HEK293 (cell line): ENCODE data around the gene TUBGCP3.

Source experiments
- GLIS2 ChIP-seq: fragments of 450-650 bp; formaldehyde crosslinking; IDR thresholded peaks from 2 replicates; pipeline ENCODE4 v1.5.1; 2016; ENCODE audit warnings: missing biosample characterization, missing genetic modification characterization
- IKZF3 ChIP-seq: fragments of 450-650 bp; IDR thresholded peaks from 2 replicates; pipeline ENCODE4 v1.5.0; 2018; ENCODE audit warnings: missing biosample characterization, mild to moderate bottlenecking, missing genetic modification characterization, moderate library complexity
- KLF16 ChIP-seq: fragments of 450-650 bp; formaldehyde crosslinking; IDR thresholded peaks from 2 replicates; pipeline ENCODE4 v1.5.1; 2017; ENCODE audit warnings: missing biosample characterization, missing genetic modification characterization
- OSR2 ChIP-seq: fragments of 450-650 bp; formaldehyde crosslinking; IDR thresholded peaks from 2 replicates; pipeline ENCODE4 v1.5.1; 2016; ENCODE audit warnings: missing biosample characterization, missing genetic modification characterization
- TRIM28 ChIP-seq: IDR thresholded peaks from 2 replicates; pipeline ENCODE4 v1.6.1; 2011; ENCODE audit warnings: low read length, control low read depth, borderline replicate concordance
- YY2 ChIP-seq: fragments of 450-650 bp; formaldehyde crosslinking; IDR thresholded peaks from 2 replicates; pipeline ENCODE4 v1.5.1; 2016; ENCODE audit warnings: missing biosample characterization, missing genetic modification characterization
- ZBTB1 ChIP-seq: fragments of 450-650 bp; formaldehyde crosslinking; IDR thresholded peaks from 2 replicates; pipeline ENCODE4 v1.5.1; 2016; ENCODE audit warnings: missing biosample characterization, missing genetic modification characterization
- ZBTB20 ChIP-seq: fragments of 450-650 bp; formaldehyde crosslinking; IDR thresholded peaks from 2 replicates; pipeline ENCODE4 v1.5.1; 2016; ENCODE audit warnings: missing biosample characterization, missing genetic modification characterization
- ZBTB26 ChIP-seq: fragments of 450-650 bp; formaldehyde crosslinking; optimal IDR thresholded peaks from 2 replicates; pipeline ENCODE3; 2016; ENCODE audit warnings: missing biosample characterization, mild to moderate bottlenecking, missing genetic modification characterization
- ZBTB48 ChIP-seq: fragments of 450-650 bp; formaldehyde crosslinking; IDR thresholded peaks from 2 replicates; pipeline ENCODE4 v1.5.1; 2016; ENCODE audit warnings: missing biosample characterization, missing genetic modification characterization
- ZEB2 ChIP-seq: fragments of 450-650 bp; formaldehyde crosslinking; IDR thresholded peaks from 2 replicates; pipeline ENCODE4 v1.5.1; 2016; ENCODE audit warnings: missing biosample characterization, missing genetic modification characterization
- ZFP37 ChIP-seq: fragments of 450-650 bp; formaldehyde crosslinking; IDR thresholded peaks from 2 replicates; pipeline ENCODE4 v1.5.1; 2016; ENCODE audit warnings: missing biosample characterization, missing genetic modification characterization
- ZFP41 ChIP-seq: fragments of 450-650 bp; formaldehyde crosslinking; IDR thresholded peaks from 2 replicates; pipeline ENCODE4 v1.5.1; 2016; ENCODE audit warnings: missing biosample characterization, missing genetic modification characterization, borderline replicate concordance
- ZNF114 ChIP-seq: fragments of 450-650 bp; formaldehyde crosslinking; IDR thresholded peaks from 2 replicates; pipeline ENCODE4 v1.5.0; 2017; ENCODE audit warnings: missing biosample characterization, missing genetic modification characterization
- ZNF155 ChIP-seq: fragments of 450-650 bp; formaldehyde crosslinking; IDR thresholded peaks from 2 replicates; pipeline ENCODE4 v1.5.1; 2016; ENCODE audit warnings: missing biosample characterization, missing genetic modification characterization
- ZNF221 ChIP-seq: fragments of 450-650 bp; formaldehyde crosslinking; IDR thresholded peaks from 2 replicates; pipeline ENCODE4 v1.5.1; 2017; ENCODE audit warnings: missing biosample characterization, missing genetic modification characterization, borderline replicate concordance
- ZNF223 ChIP-seq: fragments of 450-650 bp; formaldehyde crosslinking; IDR thresholded peaks from 2 replicates; pipeline ENCODE4 v1.5.1; 2016; ENCODE audit warnings: missing biosample characterization, missing genetic modification characterization
- ZNF24 ChIP-seq: fragments of 450-650 bp; formaldehyde crosslinking; IDR thresholded peaks from 2 replicates; pipeline ENCODE4 v1.5.1; 2016; ENCODE audit warnings: missing biosample characterization, missing genetic modification characterization
- ZNF280D ChIP-seq: fragments of 450-650 bp; formaldehyde crosslinking; IDR thresholded peaks from 2 replicates; pipeline ENCODE4 v1.5.1; 2016; ENCODE audit warnings: missing biosample characterization, missing genetic modification characterization
- ZNF311 ChIP-seq: fragments of 450-650 bp; formaldehyde crosslinking; IDR thresholded peaks from 2 replicates; pipeline ENCODE4 v1.5.1; 2017; ENCODE audit warnings: missing biosample characterization, missing genetic modification characterization, borderline replicate concordance
- ZNF335 ChIP-seq: fragments of 450-650 bp; formaldehyde crosslinking; conservative IDR thresholded peaks from 2 replicates; pipeline ENCODE4 v1.5.1; 2016; ENCODE audit warnings: missing biosample characterization, missing genetic modification characterization
- ZNF366 ChIP-seq: fragments of 450-650 bp; formaldehyde crosslinking; conservative IDR thresholded peaks from 2 replicates; pipeline ENCODE4 v1.5.1; 2016; ENCODE audit warnings: missing biosample characterization, missing genetic modification characterization
- ZNF501 ChIP-seq: fragments of 450-650 bp; formaldehyde crosslinking; IDR thresholded peaks from 2 replicates; pipeline ENCODE4 v1.5.1; 2016; ENCODE audit warnings: missing biosample characterization, missing genetic modification characterization
- ZNF548 ChIP-seq: fragments of 450-650 bp; formaldehyde crosslinking; IDR thresholded peaks from 2 replicates; pipeline ENCODE4 v1.5.1; 2016; ENCODE audit warnings: missing biosample characterization, missing genetic modification characterization
- ZNF558 ChIP-seq: fragments of 450-650 bp; formaldehyde crosslinking; IDR thresholded peaks from 2 replicates; pipeline ENCODE4 v1.5.1; 2016; ENCODE audit warnings: missing biosample characterization, missing genetic modification characterization
- ZNF626 ChIP-seq: fragments of 450-650 bp; sonication (Bioruptor Pico); formaldehyde crosslinking; IDR thresholded peaks from 2 replicates; pipeline ENCODE4 v1.5.1; 2018; ENCODE audit warnings: missing biosample characterization, missing genetic modification characterization, inconsistent platforms
- ZNF670 ChIP-seq: fragments of 450-650 bp; formaldehyde crosslinking; IDR thresholded peaks from 2 replicates; pipeline ENCODE4 v1.5.1; 2016; ENCODE audit warnings: missing biosample characterization, missing genetic modification characterization, low read depth
- ZNF692 ChIP-seq: fragments of 450-650 bp; formaldehyde crosslinking; IDR thresholded peaks from 2 replicates; pipeline ENCODE4 v1.5.1; 2016; ENCODE audit warnings: missing biosample characterization, missing genetic modification characterization
- ZNF76 ChIP-seq: fragments of 450-650 bp; formaldehyde crosslinking; IDR thresholded peaks from 2 replicates; pipeline ENCODE4; 2016; ENCODE audit warnings: low read depth, missing biosample characterization, missing genetic modification characterization, borderline replicate concordance
- TF ChIP-seq, protein P1 (sequence below): fragments of 450-650 bp; formaldehyde crosslinking; IDR thresholded peaks from 2 replicates; pipeline ENCODE4 v1.5.1; 2016; ENCODE audit warnings: missing biosample characterization, missing genetic modification characterization
- TF ChIP-seq, protein P2 (sequence below): fragments of 450-650 bp; formaldehyde crosslinking; IDR thresholded peaks from 2 replicates; pipeline ENCODE4 v1.5.1; 2016; ENCODE audit warnings: missing biosample characterization, missing genetic modification characterization
- TF ChIP-seq, protein P3 (sequence below): fragments of 450-650 bp; formaldehyde crosslinking; IDR thresholded peaks from 2 replicates; pipeline ENCODE4 v1.5.1; 2017; ENCODE audit warnings: missing biosample characterization, missing genetic modification characterization

The TUBGCP3 gene

DNA sequence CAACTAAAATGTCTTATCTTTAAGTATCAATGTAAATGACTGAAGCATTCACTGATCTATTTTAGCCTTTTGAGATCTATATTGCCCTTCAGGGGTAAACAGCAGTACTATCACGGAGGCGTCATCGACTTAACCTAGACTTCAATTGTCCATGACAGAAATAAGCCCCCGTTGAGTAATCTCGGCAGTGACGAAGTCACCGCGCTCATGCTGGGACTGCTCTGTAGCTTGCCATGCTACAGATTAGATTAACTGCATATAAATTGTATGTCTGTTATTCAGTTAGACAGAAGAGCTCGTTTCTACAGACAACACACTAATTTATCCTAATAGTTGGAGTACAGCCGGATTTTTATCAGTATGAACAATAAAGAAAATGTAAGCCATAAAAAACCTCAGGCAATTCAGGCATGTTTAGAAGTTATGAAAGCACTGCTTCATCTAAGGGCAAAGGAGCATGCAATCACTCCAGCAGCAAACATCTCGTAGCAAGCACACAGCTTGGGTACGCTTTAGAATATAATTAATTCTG lies 56.6 kb downstream of the TUBGCP3 start (continued):
- TF ChIP-seq ZNF76 (tag by site-specific recombination) = no peak
- peak; percentile 72 for TF ChIP-seq IKZF3 (tag by site-specific recombination)
- no peak for TF ChIP-seq ZNF692 (tag by site-specific recombination)
- TF ChIP-seq ZNF311 (tag by site-specific recombination) = no peak
- TF ChIP-seq ZNF223 = no peak
- TF ChIP-seq, protein P1, sequence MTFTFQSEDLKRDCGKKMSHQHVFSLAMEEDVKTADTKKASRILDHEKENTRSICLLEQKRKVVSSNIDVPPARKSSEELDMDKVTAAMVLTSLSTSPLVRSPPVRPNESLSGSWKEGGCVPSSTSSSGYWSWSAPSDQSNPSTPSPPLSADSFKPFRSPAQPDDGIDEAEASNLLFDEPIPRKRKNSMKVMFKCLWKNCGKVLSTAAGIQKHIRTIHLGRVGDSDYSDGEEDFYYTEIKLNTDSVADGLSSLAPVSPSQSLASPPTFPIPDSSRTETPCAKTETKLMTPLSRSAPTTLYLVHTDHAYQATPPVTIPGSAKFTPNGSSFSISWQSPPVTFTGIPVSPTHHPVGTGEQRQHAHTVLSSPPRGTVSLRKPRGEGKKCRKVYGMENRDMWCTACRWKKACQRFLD (tag by site-specific recombination) = no peak
- no peak for TF ChIP-seq ZBTB48 (tag by site-specific recombination)
- TF ChIP-seq ZNF548 (tag by site-specific recombination) = no peak
- TF ChIP-seq, protein P2, sequence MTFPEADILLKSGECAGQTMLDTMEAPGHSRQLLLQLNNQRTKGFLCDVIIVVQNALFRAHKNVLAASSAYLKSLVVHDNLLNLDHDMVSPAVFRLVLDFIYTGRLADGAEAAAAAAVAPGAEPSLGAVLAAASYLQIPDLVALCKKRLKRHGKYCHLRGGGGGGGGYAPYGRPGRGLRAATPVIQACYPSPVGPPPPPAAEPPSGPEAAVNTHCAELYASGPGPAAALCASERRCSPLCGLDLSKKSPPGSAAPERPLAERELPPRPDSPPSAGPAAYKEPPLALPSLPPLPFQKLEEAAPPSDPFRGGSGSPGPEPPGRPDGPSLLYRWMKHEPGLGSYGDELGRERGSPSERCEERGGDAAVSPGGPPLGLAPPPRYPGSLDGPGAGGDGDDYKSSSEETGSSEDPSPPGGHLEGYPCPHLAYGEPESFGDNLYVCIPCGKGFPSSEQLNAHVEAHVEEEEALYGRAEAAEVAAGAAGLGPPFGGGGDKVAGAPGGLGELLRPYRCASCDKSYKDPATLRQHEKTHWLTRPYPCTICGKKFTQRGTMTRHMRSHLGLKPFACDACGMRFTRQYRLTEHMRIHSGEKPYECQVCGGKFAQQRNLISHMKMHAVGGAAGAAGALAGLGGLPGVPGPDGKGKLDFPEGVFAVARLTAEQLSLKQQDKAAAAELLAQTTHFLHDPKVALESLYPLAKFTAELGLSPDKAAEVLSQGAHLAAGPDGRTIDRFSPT (tag by site-specific recombination) = 0 out of 2 replicates have a peak, but pooled peaks have one; percentile 15
- peak; percentile 92 for TF ChIP-seq ZEB2
- no peak for TF ChIP-seq ZNF114 (tag by site-specific recombination)
- TF ChIP-seq GLIS2 (tag by site-specific recombination) = no peak
- peak; percentile 27; the same call in 1 of the 2 replicates for TF ChIP-seq ZNF24 (tag by site-specific recombination)
- no peak for TF ChIP-seq ZBTB20
- no peak for TF ChIP-seq ZNF280D
- peak; percentile 16; the same call in 1 of the 2 replicates for TF ChIP-seq TRIM28
- TF ChIP-seq ZNF626 = no peak
- no peak for TF ChIP-seq ZBTB26 (tag by site-specific recombination)
- peak; percentile 91 for TF ChIP-seq OSR2 (tag by site-specific recombination)
- TF ChIP-seq ZNF558 = no peak
- TF ChIP-seq ZNF221 (tag by site-specific recombination) = no peak
- no peak for TF ChIP-seq ZFP41 (tag by site-specific recombination)
- no peak for TF ChIP-seq ZNF366 (tag by site-specific recombination)
- TF ChIP-seq ZNF155 (tag by site-specific recombination) = no peak
- no peak for TF ChIP-seq KLF16 (tag by site-specific recombination)
- TF ChIP-seq, protein P3, sequence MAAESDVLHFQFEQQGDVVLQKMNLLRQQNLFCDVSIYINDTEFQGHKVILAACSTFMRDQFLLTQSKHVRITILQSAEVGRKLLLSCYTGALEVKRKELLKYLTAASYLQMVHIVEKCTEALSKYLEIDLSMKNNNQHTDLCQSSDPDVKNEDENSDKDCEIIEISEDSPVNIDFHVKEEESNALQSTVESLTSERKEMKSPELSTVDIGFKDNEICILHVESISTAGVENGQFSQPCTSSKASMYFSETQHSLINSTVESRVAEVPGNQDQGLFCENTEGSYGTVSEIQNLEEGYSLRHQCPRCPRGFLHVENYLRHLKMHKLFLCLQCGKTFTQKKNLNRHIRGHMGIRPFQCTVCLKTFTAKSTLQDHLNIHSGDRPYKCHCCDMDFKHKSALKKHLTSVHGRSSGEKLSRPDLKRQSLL (tag by site-specific recombination) = no peak
- TF ChIP-seq YY2 (tag by site-specific recombination) = no peak
- TF ChIP-seq ZBTB1 (tag by site-specific recombination) = no peak
- TF ChIP-seq ZFP37 (tag by site-specific recombination) = no peak
- TF ChIP-seq ZNF501 (tag by site-specific recombination) = no peak
- no peak for TF ChIP-seq ZNF670 (tag by site-specific recombination)
- peak; percentile 96 for TF ChIP-seq ZNF335
